Activated T-helper 1 cell treated with Interleukin-2 at 50 U/mL for 16 hours (primary cell): ENCODE results near the gene PCSK9.

ENCODE experiments used
- DNase-seq: peaks from one replicate; pipeline ENCODE4 v3.0.0-alpha.2; 2020; ENCODE audit warnings: low read depth

The PCSK9 gene

DNA sequence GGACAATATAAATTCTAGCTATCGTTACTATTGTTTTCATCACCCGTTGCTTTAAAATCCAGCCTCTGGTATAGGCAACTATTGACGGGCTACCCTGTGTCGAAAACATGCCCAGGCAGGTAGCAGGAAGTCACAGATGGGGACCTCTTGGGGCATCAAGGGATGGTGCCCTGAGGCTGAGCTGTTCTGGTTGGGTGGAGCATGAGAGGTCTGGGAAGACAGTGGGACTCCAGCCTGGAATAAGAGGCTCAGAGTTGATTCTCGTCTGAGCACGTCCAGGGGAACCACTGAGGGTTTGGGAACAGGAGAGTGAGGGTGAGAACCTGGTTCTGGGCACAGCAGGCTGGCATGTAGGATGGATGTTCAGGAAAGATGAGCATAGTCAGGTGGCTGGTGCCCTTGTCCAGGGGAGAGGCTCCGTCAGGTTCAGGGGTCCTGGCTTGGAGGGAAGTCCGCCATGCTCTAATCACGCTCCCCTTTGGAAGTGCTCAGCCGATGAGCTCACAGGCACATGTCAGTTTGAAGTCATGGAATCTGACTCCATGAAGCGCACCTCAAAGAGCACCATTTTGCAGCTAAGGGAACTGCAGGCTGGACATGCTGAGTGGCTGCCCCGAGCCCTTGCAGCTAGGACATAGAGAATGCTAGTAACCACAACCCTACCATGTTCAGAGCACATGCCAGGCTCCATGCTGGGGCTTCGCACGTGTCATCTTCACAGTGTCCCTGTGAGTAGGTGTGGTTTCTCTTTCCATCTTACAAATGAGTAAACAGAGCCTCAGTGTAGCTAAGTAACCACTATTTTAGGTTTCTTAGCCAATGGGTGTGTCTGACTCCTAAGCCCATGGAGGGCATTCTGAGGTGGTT lies 21.0 kb downstream of the PCSK9 start:
- no peak for DNase-seq

DNA sequence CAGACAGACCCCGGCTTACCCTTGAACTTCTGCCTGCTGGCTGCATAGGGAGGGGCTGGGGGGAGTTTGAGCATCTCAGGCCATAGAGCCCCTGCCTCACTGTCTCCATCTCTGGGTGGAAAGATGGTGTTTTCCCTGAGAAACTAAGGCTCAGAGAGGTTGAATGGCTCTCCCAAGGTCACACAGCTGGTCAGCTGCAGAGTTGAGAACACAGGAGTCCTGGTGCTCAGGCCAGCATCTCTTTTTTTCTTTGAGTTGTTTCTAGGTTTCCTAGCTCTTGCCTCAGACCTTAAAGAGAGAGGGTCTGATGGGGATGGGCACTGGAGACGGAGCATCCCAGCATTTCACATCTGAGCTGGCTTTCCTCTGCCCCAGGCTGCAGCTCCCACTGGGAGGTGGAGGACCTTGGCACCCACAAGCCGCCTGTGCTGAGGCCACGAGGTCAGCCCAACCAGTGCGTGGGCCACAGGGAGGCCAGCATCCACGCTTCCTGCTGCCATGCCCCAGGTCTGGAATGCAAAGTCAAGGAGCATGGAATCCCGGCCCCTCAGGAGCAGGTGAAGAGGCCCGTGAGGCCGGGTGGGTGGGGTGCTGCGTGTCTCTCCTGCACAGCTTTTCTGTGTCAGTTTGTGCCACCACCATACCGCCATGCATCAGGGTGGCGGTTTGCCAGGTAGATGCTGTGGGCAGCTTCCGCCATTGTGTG lies 21.8 kb downstream of the PCSK9 start:
- no peak for DNase-seq

DNA sequence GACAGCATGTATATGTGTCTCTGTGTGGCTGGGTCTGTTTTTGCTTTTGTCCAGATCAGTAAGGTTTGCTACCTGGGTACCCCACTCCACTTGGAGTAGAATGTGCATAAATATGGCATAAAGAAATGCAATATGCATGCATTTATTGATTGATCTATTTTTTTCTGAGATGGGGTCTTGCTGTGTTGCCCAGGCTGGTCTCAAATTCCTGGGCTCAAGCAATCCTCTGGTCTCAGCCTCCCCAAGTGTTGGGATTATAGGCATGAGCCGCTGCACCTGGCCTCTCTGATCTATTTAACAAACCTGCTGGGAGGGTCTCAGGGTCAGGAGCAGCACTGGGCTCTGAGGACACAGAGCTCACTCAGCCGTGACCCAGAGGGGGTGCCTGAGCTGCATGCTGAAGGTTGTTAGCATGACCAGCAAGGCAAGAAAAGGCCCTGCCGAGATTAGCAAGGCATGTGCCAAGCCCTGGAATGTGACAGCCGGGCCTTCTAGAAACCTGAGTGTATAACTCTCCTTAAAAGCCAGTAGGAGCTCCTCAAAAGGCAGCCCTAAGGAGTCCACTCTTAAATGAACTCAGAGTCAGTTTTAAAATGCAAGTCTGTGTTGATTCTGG lies 22.5 kb downstream of the PCSK9 start:
- DNase-seq: no peak

GRCh38 chr1:55062801-55063576 lies 23.6 kb downstream of the PCSK9 start:
- DNase-seq: no peak

GRCh38 chr1:55063577-55063942 lies 24.2 kb downstream of the PCSK9 start:
- no peak for DNase-seq

DNA sequence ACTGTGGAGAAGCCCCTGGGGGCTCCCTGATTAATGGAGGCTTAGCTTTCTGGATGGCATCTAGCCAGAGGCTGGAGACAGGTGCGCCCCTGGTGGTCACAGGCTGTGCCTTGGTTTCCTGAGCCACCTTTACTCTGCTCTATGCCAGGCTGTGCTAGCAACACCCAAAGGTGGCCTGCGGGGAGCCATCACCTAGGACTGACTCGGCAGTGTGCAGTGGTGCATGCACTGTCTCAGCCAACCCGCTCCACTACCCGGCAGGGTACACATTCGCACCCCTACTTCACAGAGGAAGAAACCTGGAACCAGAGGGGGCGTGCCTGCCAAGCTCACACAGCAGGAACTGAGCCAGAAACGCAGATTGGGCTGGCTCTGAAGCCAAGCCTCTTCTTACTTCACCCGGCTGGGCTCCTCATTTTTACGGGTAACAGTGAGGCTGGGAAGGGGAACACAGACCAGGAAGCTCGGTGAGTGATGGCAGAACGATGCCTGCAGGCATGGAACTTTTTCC lies 24.8 kb downstream of the PCSK9 start:
- no peak for DNase-seq

DNA sequence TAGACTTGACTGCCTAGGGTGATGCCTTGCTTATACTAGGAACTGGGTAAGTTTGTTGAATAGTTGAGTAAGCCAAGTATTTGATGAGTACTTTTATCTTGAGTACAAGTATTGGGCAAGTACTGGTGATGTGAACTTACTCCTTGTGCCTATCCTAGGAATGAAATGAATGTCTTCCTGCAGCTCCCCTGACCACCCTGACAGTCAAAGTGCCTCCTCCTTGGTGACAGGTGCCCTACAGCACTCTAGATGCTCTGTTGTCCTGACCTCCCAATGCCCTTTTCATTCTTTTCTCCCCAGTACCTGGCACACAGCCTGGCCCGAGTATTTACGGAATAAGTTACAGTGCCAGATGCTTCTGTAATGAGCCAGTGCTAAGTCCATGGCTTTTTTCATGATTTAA lies 25.5 kb downstream of the PCSK9 start:
- no peak for DNase-seq

DNA sequence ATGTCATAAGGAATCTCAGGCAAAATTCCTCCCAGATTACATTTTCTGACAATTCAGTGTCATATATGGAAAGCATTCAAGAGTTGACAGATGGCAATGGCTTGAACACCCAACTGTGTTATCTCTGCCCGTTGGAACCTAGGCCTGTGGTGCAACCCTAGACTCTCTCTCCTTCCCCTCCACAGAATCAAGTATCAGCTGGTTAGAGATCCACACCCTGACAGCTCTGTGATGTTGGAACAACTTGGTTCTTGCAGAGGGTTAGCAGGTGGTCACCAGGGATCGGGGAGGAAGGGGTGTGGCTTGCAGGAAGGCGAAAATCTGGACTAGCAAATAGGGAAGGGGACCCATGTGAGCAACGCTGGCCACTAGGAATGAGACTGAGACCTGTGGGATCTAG lies 26.3 kb downstream of the PCSK9 start:
- DNase-seq: no peak

DNA sequence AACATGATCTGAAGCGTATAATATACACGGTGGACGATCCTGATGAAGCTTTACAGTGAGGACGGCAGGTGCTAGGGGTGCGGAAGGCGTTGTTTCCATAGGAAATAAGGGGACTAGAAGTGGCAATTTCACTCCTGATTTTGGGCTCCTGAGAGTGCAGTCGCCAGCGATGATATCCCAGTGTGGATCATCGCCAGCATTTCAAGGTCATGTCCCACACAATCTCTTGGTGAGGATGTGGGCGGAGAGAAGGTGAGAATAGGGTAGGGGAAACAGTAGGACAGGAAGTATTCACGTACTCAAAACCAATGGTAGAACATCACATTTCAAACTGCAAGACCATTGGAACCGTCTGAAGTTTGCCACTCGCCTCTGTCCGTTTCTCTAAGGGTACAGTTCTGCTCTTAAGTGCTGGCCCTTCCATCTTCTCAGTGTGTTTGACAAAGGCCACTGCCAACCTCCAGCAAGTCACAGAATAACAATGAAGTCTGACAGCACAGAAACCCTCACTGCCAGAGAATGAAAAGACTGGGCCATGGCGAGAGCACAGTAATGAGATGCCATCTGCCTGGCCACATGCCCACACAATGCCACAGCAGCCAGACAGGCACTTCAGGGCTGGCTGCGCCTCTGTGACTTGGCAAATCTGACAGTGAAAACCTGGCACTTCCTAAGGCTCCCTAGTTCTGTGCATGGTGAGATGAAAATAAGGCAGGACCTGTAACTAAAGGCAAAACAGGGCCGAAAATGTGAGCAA lies 27.9 kb downstream of the PCSK9 start:
- DNase-seq: no peak

DNA sequence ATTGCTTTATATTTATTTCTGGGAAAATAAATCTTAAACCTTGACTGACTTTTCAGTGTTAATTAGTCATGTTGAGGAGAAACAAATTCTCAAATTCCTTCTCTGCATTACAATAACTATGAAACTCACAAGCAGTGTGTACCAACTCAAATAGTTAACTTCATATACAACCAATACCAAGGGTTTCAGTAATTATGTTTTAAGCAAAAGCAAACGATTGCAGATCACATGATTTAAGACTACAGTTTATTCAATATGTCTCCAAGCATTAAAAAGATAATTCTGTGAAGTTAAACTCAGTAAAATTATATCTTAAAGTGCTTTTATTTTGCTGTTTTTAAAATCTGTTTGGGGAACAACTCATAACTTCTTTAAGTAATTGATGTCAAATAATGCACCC lies 28.6 kb downstream of the PCSK9 start:
- DNase-seq: no peak

- no peak for DNase-seq
Measured at GRCh38 chr1:55068638-55069037, 29.3 kb downstream of the PCSK9 start.

- DNase-seq: no peak
Measured at GRCh38 chr1:55069280-55069679, 29.9 kb downstream of the PCSK9 start.

DNA sequence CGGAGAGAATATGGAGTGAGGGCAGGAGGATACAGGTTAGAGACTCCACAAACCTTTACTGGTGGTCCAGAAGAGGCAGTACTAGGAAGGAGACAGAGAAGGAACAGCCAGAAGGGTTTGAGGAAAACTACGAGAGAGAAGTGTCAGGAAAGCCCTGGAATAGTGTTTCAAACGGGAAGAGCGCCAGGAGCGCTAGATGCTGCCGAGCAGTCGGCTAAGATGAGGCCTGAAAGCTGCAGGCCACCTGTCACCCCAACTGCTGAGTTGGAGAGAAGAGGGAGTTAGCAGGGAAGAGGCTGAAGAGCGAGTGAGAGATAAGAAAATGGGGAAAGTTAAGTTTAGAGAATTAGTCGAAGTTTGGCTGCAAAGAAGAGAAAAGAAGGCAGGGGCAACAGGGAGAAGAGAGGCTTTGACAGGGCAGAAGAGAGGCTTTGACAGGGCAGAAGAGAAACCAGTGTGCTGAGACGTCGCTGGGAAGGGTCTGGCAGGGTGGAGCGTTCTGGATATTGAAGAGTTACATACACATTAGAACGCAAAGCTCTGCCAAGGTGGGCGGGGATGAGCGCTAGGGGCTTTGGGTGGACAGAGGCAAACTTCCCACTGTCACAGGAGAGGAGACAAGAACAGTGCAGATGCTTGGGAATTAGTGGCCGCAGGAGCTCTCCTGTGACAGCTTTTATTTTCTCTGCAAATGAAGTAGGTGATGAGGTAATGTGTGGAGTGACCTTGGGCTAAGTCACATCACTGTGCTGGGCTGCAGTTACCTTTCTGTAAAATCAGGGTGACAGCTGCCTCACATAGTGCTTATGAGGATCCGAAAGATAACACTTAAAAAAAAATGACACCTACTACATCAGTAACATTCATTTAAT lies 31.2 kb downstream of the PCSK9 start:
- DNase-seq: no peak

GRCh38 chr1:55071477-55071876 lies 32.1 kb downstream of the PCSK9 start:
- no peak for DNase-seq

- no peak for DNase-seq
Measured at GRCh38 chr1:55073187-55073916, 34.0 kb downstream of the PCSK9 start.

DNA sequence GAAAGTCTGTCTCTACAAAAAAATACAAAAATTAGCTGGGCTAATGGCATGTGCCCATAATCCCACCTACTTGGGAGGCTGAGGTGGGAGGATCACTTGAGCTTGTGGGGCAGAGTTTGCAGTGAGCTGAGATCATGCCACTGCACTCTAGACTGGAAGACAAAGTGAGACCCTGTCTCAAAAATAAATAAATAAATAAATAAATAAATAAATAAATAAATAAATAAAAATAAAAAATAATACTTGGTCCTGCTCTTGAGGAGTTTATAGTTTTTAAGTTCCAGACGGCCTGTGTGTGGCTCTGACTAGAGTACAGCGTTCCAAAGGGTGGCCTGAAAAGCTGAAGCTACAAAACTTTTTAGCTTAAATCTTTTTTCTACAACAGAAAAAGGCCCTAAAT lies 35.1 kb downstream of the PCSK9 start:
- no peak for DNase-seq

GRCh38 chr1:55076356-55076755 lies 37.0 kb downstream of the PCSK9 start:
- DNase-seq: no peak

DNA sequence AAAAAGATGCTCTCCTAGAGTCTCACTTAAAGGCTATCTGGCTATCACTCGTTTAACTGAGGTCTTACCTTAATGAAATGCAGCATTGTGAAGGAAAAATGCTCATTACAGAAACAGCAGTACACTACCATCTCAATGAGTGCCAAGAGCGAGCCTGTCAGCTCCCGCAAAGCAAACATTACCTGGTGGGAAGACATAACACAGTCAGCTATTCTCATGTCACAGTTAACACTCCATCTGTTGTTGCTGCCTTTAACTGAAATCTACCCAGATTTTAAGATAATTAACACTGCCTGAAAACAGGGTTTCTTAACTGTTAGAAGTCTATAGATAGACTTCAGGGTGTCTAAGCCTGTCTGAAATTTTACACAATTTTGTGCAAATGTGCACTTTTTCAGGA lies 39.1 kb downstream of the PCSK9 start:
- no peak for DNase-seq

DNA sequence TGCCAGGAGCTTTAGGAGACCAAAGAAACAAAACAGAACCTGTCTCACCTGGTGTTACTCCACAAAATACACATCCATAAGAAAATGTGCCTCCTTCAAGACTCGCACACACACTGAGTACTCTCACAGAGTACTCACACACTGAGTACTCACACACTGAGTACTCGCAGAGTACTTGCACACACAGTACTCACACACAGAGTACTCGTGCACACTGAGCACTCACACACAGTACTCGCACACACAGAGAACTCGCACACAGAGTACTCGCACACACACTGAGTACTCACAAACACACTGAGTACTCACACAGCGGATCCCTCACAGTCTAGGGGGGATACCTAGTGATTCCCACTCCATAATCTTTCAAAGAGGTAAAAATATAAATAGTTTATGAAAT lies 40.3 kb downstream of the PCSK9 start:
- DNase-seq: no peak
